GM18907 (cell line): ENCODE data around the gene ZC3H12A.

Experiments
- ATAC-seq: cut with Tn5 transposase; IDR thresholded peaks from one replicate; pipeline ENCODE4 v1.9.1; 2021; ENCODE audit warnings: mild to moderate bottlenecking, moderate library complexity; ENCODE audit not compliant: unreplicated experiment

ZC3H12A gene

DNA sequence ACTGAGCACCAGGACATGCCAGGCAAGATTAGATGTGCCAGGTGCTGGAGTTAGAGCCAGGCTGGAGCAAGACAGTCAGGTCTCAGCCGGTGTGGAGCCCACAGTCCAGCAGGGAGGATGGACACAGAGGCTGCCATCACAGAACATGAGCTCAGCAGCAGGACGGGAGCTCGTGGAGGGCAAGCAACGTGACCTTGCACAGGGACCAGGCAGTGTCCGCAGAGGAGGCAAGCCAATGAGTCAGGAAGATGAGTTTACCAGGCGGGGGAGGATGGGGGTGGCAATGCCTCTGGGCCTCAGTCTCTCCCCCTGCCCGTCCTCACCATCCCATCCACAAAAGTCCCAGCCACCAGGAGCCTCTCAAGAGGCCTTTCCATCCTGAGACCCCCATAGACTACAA is 20.7 kb upstream of the ZC3H12A start:
- ATAC-seq, result no peak

DNA sequence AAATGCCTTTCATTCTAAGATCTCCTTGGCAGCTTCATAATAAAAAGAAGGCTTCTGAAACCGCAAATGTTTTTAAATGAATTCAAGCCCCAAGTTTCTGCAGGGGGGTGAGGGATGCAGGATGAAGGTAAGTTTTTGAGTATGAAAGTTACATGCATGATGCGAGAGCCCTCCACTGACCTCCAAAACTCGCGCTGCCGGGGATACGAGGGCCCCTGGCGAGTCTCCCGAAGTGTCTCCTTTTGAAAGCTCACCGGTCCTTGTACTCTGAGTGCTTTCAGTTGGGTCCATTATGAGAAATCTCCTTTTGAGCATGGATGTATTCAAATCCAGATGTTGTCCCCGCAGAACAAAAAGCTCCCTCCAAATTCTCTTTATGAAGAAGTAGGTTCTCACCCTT is 18.9 kb upstream of the ZC3H12A start:
- no peak for ATAC-seq

GRCh38 chr1:37456614-37457013 is 17.8 kb upstream of the ZC3H12A start:
- no peak for ATAC-seq

DNA sequence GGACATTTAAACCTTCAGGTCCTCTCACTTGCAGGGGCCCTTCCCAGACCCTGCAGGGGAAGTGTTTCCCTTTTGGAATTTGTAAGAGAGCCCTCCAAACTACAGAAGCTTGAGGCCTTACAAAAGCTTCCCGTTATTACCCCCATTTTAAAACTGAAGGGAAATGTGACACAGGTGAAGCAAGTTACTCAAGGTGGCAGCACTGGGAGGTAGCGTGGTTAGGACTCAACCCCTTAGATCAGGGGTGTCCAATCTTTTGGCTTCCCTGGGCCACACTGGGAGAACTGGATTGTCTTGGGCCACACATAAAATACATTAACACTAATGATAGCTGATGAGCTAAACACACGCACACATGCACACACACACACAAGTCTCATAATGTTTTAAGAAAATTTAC is 15.8 kb upstream of the ZC3H12A start:
- ATAC-seq, result no peak

- no peak for ATAC-seq
Measured at GRCh38 chr1:37461698-37462436, 12.5 kb upstream of the ZC3H12A start.

DNA sequence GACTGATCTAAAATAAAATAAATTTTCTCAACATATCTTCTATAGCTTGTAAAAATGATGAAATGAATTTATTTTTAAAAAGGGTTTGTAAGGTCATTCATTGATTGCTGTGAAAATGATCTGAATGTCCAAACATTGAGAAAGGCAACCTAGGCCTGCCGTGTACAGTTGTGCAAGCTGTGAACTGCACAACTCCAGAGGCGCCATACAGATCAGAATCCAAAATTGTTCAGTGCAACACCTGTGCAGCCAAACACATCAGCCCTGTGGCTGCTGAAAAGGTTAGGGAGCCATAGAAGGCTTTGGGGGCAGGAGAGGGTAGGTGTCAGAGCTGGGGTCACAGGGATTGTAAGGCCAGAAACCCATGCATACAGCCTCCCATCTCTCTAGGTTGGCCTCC is 9.9 kb upstream of the ZC3H12A start:
- ATAC-seq, result no peak

DNA sequence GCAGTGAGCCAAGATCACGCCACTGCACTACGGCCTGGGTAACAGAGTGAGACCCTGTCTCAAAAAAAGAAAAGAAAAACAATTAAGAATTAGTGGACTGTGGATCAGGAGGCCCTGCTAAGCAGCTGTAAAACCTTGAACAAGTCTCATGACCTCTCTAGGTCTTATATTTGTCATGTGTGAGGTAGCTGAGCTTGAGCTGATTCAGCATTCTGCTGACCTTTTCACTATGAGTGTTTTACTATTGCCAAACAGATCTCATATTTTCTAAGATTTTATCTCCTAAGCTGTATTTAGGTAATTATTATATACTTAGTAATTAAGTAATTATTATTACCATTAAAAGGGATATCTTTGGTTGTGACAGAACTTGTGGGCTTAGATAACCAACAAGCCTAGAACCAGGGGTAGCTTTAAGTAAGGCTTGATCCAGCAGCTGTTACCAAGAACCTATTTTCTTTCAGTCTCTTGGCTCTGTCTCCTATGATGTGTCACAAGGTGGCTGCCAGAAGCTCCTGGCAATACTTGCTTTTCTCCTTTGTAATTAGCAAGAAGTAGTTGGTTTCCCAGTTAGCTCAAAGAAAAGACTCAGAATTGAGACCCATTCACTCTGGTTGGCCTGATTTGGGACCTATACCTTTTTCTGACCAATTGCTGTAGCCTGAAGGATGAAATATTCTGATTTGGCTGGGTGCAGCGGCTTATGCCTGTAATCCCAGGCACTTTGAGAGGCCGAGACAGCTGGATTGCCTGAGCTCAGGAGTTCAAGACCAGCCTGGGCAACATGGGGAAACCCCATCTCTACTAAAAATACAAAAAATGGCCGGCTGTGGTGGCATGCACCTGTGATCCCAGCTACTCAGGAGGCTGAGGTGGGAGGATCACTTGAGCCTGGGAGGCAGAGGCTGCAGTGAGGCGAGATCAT is 8.5 kb upstream of the ZC3H12A start:
- ATAC-seq, result no peak

DNA sequence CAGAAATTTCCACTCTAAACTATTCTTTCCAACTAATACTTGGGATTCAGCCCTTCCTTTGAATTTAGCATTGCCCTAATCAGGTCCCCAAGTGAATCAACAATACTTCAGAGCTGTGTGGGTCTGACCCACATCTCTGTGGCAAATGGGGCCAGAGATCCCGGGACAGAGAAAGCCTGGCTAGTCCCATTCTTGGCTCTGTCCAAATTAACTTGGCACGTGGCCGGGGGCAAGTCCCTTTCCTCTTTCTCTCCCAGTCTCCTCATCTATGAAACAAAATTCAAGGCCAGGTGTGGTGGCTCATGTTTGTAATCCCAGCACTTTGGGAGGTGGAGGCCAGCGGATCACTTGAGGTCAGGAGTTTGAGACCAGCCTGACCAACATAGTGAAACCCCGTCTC is 6.3 kb upstream of the ZC3H12A start:
- ATAC-seq, result no peak

GRCh38 chr1:37469386-37469785 is 5.0 kb upstream of the ZC3H12A start:
- no peak for ATAC-seq

DNA sequence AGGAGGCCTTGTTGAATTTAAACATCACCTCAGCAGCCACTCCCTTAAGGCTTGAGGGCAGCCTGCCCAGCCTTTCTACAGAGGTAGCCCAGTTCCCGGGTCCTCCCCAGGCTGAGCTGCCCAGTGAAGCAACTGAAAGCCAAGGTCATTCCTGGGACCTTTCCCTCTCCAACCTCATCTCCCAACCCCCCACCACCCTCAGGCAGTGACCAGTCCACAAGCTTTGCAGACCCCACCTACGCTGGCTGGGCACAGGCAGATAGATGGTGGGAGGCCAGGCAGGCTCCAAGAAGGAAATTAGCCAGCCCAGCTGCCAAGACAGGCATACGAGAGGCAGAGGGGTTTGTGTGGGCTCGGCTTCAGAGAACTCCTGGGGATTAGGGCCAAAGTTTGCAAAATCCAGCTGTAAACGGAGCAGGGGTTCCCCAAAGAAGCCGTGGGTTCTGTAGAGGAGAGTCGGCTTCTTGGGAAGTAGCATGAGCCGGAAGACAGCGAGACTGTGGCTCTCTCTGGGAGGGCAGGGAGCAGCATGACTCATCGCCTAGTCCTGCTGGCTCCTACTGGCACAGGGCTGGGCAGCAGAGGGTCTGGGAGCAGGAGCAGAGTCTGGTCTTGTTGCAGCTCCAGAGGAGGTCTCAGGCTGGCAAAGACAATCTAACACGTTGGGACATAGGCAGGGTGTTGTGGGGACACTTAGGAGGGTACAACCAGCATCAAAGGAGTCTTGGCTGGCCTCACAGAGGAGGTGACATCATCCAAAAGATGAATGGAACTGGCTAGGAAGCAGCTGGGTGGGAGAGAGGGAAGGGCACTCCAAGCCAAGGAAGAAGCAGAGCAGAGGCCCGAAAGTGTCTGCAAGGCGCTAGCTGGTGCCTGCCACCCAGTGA is 2.8 kb upstream of the ZC3H12A start:
- ATAC-seq, result no peak

- ATAC-seq, result no peak
Measured at GRCh38 chr1:37472281-37472680, 2.1 kb upstream of the ZC3H12A start.

DNA sequence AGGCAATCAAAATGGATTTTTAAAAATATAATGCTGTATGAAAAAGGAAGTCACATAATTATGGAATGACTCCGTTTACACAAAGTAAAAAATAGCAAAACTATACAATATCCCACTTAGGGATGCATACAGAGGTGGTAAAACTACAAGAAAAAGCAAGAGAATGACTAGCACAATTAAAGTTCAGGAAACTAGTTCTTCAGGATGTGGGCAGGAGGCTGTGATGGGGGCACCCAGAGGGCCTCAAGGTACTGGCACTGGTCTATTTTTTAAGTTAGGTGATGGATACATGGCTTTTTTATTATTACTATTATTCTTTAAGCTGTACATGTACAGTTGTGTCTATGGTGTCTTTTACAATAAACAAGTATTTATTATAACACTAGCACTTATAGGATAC is 1.4 kb upstream of the ZC3H12A start:
- no peak for ATAC-seq

- ATAC-seq, result no peak
Measured at GRCh38 chr1:37473431-37474045, 842 bp upstream of the ZC3H12A start.

- ATAC-seq, result peak; percentile 0
Measured at GRCh38 chr1:37474697-37475379, 458 bp downstream of the ZC3H12A start.

GRCh38 chr1:37475380-37476086 is 1.2 kb downstream of the ZC3H12A start:
- no peak for ATAC-seq

GRCh38 chr1:37476087-37476452 is 1.7 kb downstream of the ZC3H12A start:
- no peak for ATAC-seq

GRCh38 chr1:37476460-37477197 is 2.2 kb downstream of the ZC3H12A start:
- ATAC-seq, result no peak

- peak; percentile 51 for ATAC-seq
Measured at GRCh38 chr1:37477198-37477931, 3.0 kb downstream of the ZC3H12A start.
